AG04450 (cell line): ENCODE results near the gene DHODH. TPM values are rescaled to one million over a fixed set of nuclear protein-coding genes. Genes with fewer than 3 reads are reported as not detected.
"Not testable (repeated sequence)": the region's sequence is repeated elsewhere in the genome, so short reads cannot be mapped to it uniquely, and the experiment has no call there.

Experiments used
- CTCF ChIA-PET: fragments of 300-600, 350-600 bp; formaldehyde crosslinking; extraction: SDS; loops from one replicate; lab custom pipeline; 2022; ENCODE audit warnings: antibody characterized with exemption, inconsistent platforms; lab: Charles Lee
- POLR2A ChIA-PET: fragments of 350-600 bp; formaldehyde crosslinking; extraction: SDS; loops from one replicate; lab custom pipeline; 2021; ENCODE audit warnings: antibody characterized with exemption, inconsistent platforms; lab: Yijun Ruan, JAX
- DNase-seq: peaks from one replicate; pipeline ENCODE4 v3.0.0-alpha.2; 2011; ENCODE audit warnings: low read depth, low spot score
- H3K27ac ChIP-seq: one replicate; pipeline ENCODE4 v1.5.1; 2012; ENCODE audit warnings: low read depth, low read length, control low read depth
- H3K27me3 ChIP-seq: one replicate; pipeline ENCODE4 v1.6.0; 2012; ENCODE audit warnings: low read length; ENCODE audit not compliant: control insufficient read depth, insufficient read depth
- H3K4me3 ChIP-seq: 2 replicates; pipeline ENCODE4 v1.5.1; 2011; ENCODE audit warnings: mild to moderate bottlenecking, low read depth, low read length, control low read depth
- H3K9me3 ChIP-seq: 2 replicates; pipeline ENCODE4 v1.5.1; 2012; ENCODE audit warnings: low read length; ENCODE audit not compliant: control insufficient read depth, insufficient read depth
- polyA plus RNA-seq: library from polyadenylated mRNA; depleted of rRNA; stranded (reverse); fragments of >200 nt; gene quantifications from 2 replicates; pipeline ENCODE4 v1.2.3, GENCODE V29; 2011; rRNA removed
- small RNA-seq: library from RNA; depleted of rRNA; stranded (forward); fragments of <200 nt; gene quantifications from one replicate; pipeline ENCODE3, GENCODE V24; 2012; ENCODE audit warnings: low read depth; ENCODE audit not compliant: insufficient read length
- TF ChIP-seq, protein P1 (sequence below): IDR thresholded peaks from 2 replicates; pipeline ENCODE4 v1.5.1; 2011; ENCODE audit warnings: low read depth, low read length, control low read depth, inconsistent platforms

Gene DHODH
- polyA plus RNA-seq, 1 experiment = 3.6 TPM

DNA sequence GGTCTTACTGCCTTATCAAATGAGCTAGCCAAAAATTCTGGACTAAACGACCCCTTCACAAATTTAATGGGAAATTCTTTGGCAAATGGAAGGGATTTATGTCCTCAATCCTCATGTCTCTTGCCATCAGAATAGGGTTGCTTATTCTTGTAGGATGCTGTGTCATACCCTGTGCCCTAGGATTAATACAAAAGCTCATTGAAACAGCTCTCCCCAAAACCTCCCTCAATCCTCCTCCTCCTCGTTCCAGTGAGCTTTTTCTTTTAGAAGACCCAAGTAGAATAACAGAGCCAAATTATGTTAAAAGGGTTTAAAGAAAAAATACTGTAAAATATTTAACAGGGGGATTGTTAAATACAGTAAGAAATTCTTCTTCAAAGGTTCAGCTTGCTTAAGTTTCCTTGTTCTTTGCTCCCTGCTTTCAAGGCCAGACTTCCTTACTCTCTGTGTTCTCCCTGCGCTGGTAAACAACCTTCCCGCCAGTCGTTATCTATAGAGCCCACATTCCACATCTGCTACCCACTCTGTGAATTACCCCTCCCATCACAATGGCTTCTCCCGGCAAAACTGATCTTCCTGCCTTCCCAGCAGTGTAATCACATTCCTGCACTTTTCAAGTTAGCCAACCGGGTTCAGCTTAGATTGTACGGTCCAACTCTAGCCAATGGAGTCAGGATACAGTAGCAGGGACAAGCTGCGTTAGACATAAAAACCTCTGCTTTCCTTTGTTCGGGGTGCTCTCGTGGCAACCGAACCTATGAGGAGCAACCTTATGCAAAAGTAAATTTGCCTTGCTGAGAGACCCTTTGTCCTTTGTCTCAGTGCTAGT, 64.2 kb downstream of the DHODH start:
- H3K4me3 ChIP-seq = no peak overlapping the region
- TF ChIP-seq, protein P1, sequence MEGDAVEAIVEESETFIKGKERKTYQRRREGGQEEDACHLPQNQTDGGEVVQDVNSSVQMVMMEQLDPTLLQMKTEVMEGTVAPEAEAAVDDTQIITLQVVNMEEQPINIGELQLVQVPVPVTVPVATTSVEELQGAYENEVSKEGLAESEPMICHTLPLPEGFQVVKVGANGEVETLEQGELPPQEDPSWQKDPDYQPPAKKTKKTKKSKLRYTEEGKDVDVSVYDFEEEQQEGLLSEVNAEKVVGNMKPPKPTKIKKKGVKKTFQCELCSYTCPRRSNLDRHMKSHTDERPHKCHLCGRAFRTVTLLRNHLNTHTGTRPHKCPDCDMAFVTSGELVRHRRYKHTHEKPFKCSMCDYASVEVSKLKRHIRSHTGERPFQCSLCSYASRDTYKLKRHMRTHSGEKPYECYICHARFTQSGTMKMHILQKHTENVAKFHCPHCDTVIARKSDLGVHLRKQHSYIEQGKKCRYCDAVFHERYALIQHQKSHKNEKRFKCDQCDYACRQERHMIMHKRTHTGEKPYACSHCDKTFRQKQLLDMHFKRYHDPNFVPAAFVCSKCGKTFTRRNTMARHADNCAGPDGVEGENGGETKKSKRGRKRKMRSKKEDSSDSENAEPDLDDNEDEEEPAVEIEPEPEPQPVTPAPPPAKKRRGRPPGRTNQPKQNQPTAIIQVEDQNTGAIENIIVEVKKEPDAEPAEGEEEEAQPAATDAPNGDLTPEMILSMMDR = no peak
- no peaks in the 10 kb centered on the region for H3K9me3 ChIP-seq
- DNase-seq = no peak
- ChIA-PET CTCF (interaction anchor here (0.9 kb wide), 1 partner anchor 27 kb away, joined by 3 read pairs; no protein-coding TSS in a partner anchor), POLR2A (interaction anchor here (0.6 kb wide), 1 partner anchor 1931 kb away, joined by 6 read pairs; no protein-coding TSS in a partner anchor)
- H3K27me3 ChIP-seq = no peaks in the 10 kb centered on the region
- no peak overlapping the region for H3K27ac ChIP-seq

DNA sequence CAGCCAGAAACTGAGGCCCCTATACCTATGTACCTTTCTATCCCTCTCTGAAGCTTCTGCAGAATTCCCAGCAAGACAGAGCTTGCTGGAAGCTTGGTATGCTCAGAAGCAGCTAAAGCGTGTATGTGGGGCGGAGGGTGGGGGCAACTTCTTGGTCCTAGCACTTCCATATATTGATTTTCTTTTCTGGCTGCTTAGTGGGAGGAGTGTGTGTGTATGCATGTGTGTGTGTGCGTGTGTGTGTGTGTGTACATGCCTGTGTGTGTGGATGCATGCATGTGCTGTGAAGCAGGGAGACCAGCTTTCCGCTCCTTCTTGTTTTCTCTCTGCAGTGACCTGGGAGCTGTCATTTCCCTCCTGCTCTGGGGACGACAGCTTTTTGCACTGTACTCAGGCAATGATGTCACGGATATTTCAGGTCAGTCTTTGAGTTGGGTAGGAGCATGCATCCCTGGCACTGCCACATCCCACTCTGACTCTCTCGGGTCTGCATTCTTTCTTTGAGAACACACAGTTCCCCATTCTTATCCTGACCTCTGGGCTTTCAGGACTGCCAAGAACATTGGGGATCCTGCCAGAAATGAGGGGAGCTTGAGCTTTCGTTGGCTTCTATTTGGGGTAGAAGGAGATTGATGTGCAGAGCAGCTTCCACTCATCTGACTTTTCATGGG, 65.2 kb downstream of the DHODH start:
- no peaks in the 10 kb centered on the region for H3K9me3 ChIP-seq
- POLR2A ChIA-PET = no interaction called here
- CTCF ChIA-PET = no interaction called here
- H3K27ac ChIP-seq = no peak overlapping the region
- no peak overlapping the region for H3K4me3 ChIP-seq
- no peaks in the 10 kb centered on the region for H3K27me3 ChIP-seq
- TF ChIP-seq, protein P1 = no peak
- no peak for DNase-seq

DNA sequence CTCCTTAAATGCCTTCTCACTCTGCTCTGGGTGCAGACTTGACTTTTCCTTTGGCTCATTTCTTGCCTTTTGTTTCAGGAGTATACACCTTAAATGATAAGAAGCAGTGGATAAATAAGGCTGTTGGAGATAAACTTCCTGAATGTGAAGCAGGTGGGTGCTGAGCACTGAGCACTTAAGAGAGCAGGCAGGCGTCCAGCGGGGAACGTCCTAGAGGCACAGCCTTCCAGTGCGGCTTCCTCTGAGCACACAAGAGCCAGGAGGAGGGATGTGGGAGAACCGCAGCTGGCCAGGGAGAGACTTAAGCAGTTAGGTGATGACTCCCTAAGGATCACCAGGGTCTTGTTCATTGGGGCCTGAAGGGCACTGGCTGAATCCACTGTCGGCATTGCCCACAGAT, 66.5 kb downstream of the DHODH start:
- CTCF ChIA-PET = interaction anchor here (0.9 kb wide), 1 partner anchor 8 kb away, joined by 3 read pairs; no protein-coding TSS in a partner anchor
- H3K27ac ChIP-seq, H3K4me3 ChIP-seq, H3K27me3 ChIP-seq, DNase-seq, H3K9me3 ChIP-seq, POLR2A ChIA-PET: not testable (repeated sequence)

Small RNA genes within 50 kb of the gene (small RNA-seq; reads per million reads assigned to genes)
- gene RPL39P31 = not detected

Other genes with a start within 250 kb of the DHODH start
- 85.8 and 90.6 TPM in 2 replicates for gene AP1G1, start 199.9 kb upstream of the DHODH start, polyA plus RNA-seq
- 11.3 and 13.7 TPM in 2 replicates for gene ATXN1L, start 162.8 kb upstream of the DHODH start, polyA plus RNA-seq
- 6.3 and 6.5 TPM in 2 replicates for gene ZNF821, start 124.6 kb upstream of the DHODH start, polyA plus RNA-seq
- 225 and 260 TPM in 2 replicates for gene IST1, start 113.2 kb upstream of the DHODH start, polyA plus RNA-seq
- gene PKD1L3, start 8.3 kb upstream of the DHODH start, polyA plus RNA-seq = not detected in 2 replicates
- gene HP, start 45.8 kb downstream of the DHODH start, polyA plus RNA-seq = not detected in 2 replicates
- gene HPR, start 54.5 kb downstream of the DHODH start, polyA plus RNA-seq = not detected in 2 replicates
- 11.3 and 21.3 TPM in 2 replicates for gene TXNL4B, start 84.9 kb downstream of the DHODH start, polyA plus RNA-seq
- gene DHX38, start 85.1 kb downstream of the DHODH start, polyA plus RNA-seq = 26.8 and 31.1 TPM in 2 replicates
- 0.05 TPM in 1 of 2 replicates, not detected in the other for gene PMFBP1, start 163.4 kb downstream of the DHODH start, polyA plus RNA-seq